ENCODE measurements around the gene CASP8AP2. TPM values are rescaled to one million over a fixed set of nuclear protein-coding genes. Genes with fewer than 3 reads are reported as not detected.

Gene CASP8AP2
- total and polyA plus RNA-seq, 2 of the 13 experiments (the other 11 are each of a cell fraction or from before 2014, with no cell fraction given), result 5.7 to 13.5 TPM

GRCh38 chr6:89819336-89820130 is 10.1 kb upstream of the CASP8AP2 start, which contains the start of gene MDN1 (continued):
- TF ChIP-seq, protein P1, sequence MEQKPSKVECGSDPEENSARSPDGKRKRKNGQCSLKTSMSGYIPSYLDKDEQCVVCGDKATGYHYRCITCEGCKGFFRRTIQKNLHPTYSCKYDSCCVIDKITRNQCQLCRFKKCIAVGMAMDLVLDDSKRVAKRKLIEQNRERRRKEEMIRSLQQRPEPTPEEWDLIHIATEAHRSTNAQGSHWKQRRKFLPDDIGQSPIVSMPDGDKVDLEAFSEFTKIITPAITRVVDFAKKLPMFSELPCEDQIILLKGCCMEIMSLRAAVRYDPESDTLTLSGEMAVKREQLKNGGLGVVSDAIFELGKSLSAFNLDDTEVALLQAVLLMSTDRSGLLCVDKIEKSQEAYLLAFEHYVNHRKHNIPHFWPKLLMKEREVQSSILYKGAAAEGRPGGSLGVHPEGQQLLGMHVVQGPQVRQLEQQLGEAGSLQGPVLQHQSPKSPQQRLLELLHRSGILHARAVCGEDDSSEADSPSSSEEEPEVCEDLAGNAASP (CRISPR knock-in tag; IDR thresholded peaks at IDR 0.05; ENCODE audit: borderline replicate concordance), result peak; percentile 71
- TF ChIP-seq, protein P2, sequence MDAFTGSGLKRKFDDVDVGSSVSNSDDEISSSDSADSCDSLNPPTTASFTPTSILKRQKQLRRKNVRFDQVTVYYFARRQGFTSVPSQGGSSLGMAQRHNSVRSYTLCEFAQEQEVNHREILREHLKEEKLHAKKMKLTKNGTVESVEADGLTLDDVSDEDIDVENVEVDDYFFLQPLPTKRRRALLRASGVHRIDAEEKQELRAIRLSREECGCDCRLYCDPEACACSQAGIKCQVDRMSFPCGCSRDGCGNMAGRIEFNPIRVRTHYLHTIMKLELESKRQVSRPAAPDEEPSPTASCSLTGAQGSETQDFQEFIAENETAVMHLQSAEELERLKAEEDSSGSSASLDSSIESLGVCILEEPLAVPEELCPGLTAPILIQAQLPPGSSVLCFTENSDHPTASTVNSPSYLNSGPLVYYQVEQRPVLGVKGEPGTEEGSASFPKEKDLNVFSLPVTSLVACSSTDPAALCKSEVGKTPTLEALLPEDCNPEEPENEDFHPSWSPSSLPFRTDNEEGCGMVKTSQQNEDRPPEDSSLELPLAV (CRISPR knock-in tag; conservative IDR thresholded peaks at IDR 0.05; ENCODE audit: low read depth), result no peak
- no peak for TF ChIP-seq ZNF549 (CRISPR knock-in tag; IDR thresholded peaks at IDR 0.05)
- peak; percentile 85 for TF ChIP-seq ELF3 (CRISPR knock-in tag; IDR thresholded peaks at IDR 0.05)
- no peak for TF ChIP-seq NCOA5 (CRISPR knock-in tag; IDR thresholded peaks at IDR 0.05)
- no peak for TF ChIP-seq FOXM1 (CRISPR knock-in tag; IDR thresholded peaks at IDR 0.05)
- TF ChIP-seq, protein P3, sequence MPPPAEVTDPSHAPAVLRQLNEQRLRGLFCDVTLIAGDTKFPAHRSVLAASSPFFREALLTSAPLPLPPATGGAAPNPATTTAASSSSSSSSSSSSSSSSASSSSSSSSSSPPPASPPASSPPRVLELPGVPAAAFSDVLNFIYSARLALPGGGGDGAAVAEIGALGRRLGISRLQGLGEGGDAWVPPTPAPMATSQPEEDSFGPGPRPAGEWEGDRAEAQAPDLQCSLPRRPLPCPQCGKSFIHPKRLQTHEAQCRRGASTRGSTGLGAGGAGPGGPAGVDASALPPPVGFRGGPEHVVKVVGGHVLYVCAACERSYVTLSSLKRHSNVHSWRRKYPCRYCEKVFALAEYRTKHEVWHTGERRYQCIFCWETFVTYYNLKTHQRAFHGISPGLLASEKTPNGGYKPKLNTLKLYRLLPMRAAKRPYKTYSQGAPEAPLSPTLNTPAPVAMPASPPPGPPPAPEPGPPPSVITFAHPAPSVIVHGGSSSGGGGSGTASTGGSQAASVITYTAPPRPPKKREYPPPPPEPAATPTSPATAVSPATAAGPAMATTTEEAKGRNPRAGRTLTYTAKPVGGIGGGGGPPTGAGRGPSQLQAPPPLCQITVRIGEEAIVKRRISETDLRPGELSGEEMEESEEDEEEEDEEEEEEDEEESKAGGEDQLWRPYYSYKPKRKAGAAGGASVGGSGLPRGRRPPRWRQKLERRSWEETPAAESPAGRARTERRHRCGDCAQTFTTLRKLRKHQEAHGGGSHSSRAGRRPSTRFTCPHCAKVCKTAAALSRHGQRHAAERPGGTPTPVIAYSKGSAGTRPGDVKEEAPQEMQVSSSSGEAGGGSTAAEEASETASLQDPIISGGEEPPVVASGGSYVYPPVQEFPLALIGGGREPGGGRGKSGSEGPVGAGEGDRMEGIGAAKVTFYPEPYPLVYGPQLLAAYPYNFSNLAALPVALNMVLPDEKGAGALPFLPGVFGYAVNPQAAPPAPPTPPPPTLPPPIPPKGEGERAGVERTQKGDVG (CRISPR knock-in tag; IDR thresholded peaks at IDR 0.05; ENCODE audit: borderline replicate concordance), result peak; percentile 92
- TF ChIP-seq, protein P4, sequence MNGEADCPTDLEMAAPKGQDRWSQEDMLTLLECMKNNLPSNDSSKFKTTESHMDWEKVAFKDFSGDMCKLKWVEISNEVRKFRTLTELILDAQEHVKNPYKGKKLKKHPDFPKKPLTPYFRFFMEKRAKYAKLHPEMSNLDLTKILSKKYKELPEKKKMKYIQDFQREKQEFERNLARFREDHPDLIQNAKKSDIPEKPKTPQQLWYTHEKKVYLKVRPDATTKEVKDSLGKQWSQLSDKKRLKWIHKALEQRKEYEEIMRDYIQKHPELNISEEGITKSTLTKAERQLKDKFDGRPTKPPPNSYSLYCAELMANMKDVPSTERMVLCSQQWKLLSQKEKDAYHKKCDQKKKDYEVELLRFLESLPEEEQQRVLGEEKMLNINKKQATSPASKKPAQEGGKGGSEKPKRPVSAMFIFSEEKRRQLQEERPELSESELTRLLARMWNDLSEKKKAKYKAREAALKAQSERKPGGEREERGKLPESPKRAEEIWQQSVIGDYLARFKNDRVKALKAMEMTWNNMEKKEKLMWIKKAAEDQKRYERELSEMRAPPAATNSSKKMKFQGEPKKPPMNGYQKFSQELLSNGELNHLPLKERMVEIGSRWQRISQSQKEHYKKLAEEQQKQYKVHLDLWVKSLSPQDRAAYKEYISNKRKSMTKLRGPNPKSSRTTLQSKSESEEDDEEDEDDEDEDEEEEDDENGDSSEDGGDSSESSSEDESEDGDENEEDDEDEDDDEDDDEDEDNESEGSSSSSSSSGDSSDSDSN (CRISPR knock-in tag; IDR thresholded peaks at IDR 0.05), result peak; percentile 93
- TF ChIP-seq ZSCAN29 (CRISPR knock-in tag; conservative IDR thresholded peaks at IDR 0.05), result peak; percentile 76; the same call in 1 of the 2 replicates
- no peak for TF ChIP-seq JUNB (CRISPR knock-in tag; IDR thresholded peaks at IDR 0.05; ENCODE audit: borderline replicate concordance)
- TF ChIP-seq GLI4 (CRISPR knock-in tag; IDR thresholded peaks at IDR 0.05; ENCODE audit: borderline replicate concordance), result no peak
- TF ChIP-seq ZBTB39 (CRISPR knock-in tag; IDR thresholded peaks at IDR 0.05), result peak; percentile 67; the same call in 1 of the 2 replicates
- TF ChIP-seq ZNF331 (CRISPR knock-in tag; IDR thresholded peaks at IDR 0.05), result peak; percentile 49; the same call in 1 of the 2 replicates
- peak; percentile 34 for TF ChIP-seq BCL6 (CRISPR knock-in tag; IDR thresholded peaks at IDR 0.05)
- no peak for TF ChIP-seq NR2F1 (CRISPR knock-in tag; IDR thresholded peaks at IDR 0.05)
- no peak for TF ChIP-seq ATM (IDR thresholded peaks at IDR 0.05; ENCODE audit: borderline replicate concordance)
- TF ChIP-seq ONECUT2 (CRISPR knock-in tag; IDR thresholded peaks at IDR 0.05), result no peak

Measured in HepG2 (cell line).